Neuronal stem cell (in vitro differentiated cells): ENCODE measurements around the gene NASP.

Experiments
- DNase-seq: peaks from one replicate; pipeline ENCODE4 v3.0.0-alpha.2; 2013; ENCODE audit warnings: low spot score
- H2AFZ ChIP-seq: one replicate; pipeline ENCODE4 v1.6.1; 2013; ENCODE audit warnings: mild to moderate bottlenecking, low read length, inconsistent platforms
- H2AK5ac ChIP-seq: 2 replicates; pipeline ENCODE4 v1.6.1; 2013; ENCODE audit warnings: low read depth, mild to moderate bottlenecking, inconsistent platforms, low read length, moderate library complexity, mixed read lengths
- H2BK120ac ChIP-seq: 2 replicates; pipeline ENCODE4 v1.6.1; 2013; ENCODE audit warnings: low read depth, mild to moderate bottlenecking, inconsistent platforms, low read length, moderate library complexity, mixed read lengths
- H2BK12ac ChIP-seq: one replicate; pipeline ENCODE4 v1.6.1; 2013; ENCODE audit warnings: low read length, inconsistent platforms
- H2BK15ac ChIP-seq: 2 replicates; pipeline ENCODE4 v1.6.1; 2013; ENCODE audit warnings: mild to moderate bottlenecking, low read length, inconsistent platforms, mixed read lengths
- H2BK5ac ChIP-seq: one replicate; pipeline ENCODE4 v1.6.1; 2013; ENCODE audit warnings: inconsistent platforms, mild to moderate bottlenecking, low read length, moderate library complexity
- H3K14ac ChIP-seq: one replicate; pipeline ENCODE4 v1.6.1; 2013; ENCODE audit warnings: low read length, inconsistent platforms
- H3K18ac ChIP-seq: 2 replicates; pipeline ENCODE4 v1.6.1; 2013; ENCODE audit warnings: low read length, inconsistent platforms
- H3K23ac ChIP-seq: 2 replicates; pipeline ENCODE4 v1.6.1; 2013; ENCODE audit warnings: low read depth, mild to moderate bottlenecking, mixed read lengths, low read length, inconsistent platforms; ENCODE audit not compliant: poor library complexity
- H3K27ac ChIP-seq: replicated peaks from 3 replicates; pipeline ENCODE4 v1.5.1; 2013; ENCODE audit warnings: low read length, inconsistent platforms
- H3K27me3 ChIP-seq, 3 experiments: 2 replicates each; pipeline ENCODE4 v1.6.1; 2013; ENCODE audit warnings: low read length in 3 of 3, mild to moderate bottlenecking in 2 of 3, inconsistent platforms in 1 of 3, low read depth in 1 of 3, mixed read lengths in 1 of 3, moderate library complexity in 1 of 3; ENCODE audit not compliant: control insufficient read depth in 3 of 3, insufficient read depth in 3 of 3
- H3K36me3 ChIP-seq, 2 donors: replicated peaks in 1 of 2; 2 replicates each; pipeline ENCODE4 v1.6.1; 2013; ENCODE audit warnings: low read length in 2 of 2; ENCODE audit not compliant: control insufficient read depth in 2 of 2, insufficient read depth in 2 of 2
- H3K4ac ChIP-seq: 2 replicates; pipeline ENCODE4 v1.6.1; 2013; ENCODE audit warnings: inconsistent platforms, mild to moderate bottlenecking, low read length, moderate library complexity
- H3K4me1 ChIP-seq, 2 donors: 1 replicate in 1 of 2; 2 replicates in 1 of 2; pipeline ENCODE4 v1.6.1; 2013; ENCODE audit warnings: low read length in 2 of 2, low read depth in 1 of 2; ENCODE audit not compliant: control insufficient read depth in 2 of 2, insufficient read depth in 1 of 2
- H3K4me2 ChIP-seq: one replicate; pipeline ENCODE4 v1.6.1; 2013; ENCODE audit warnings: mild to moderate bottlenecking, low read length, inconsistent platforms; ENCODE audit not compliant: insufficient read depth, poor library complexity, severe bottlenecking
- H3K4me3 ChIP-seq, 2 donors: 2 replicates each; pipeline ENCODE4 v1.5.1; 2013; ENCODE audit warnings: low read length in 2 of 2, mild to moderate bottlenecking in 2 of 2, inconsistent platforms in 1 of 2, moderate library complexity in 1 of 2
- H3K79me1 ChIP-seq: one replicate; pipeline ENCODE4 v1.6.1; 2013; ENCODE audit warnings: low read depth, mild to moderate bottlenecking, inconsistent platforms, low read length, moderate library complexity
- H3K9ac ChIP-seq: one replicate; pipeline ENCODE4 v1.6.1; 2013; ENCODE audit warnings: mild to moderate bottlenecking, low read depth, low read length, inconsistent platforms; ENCODE audit not compliant: poor library complexity
- H3K9me3 ChIP-seq, 2 donors: replicated peaks in 1 of 2; 2 replicates each; pipeline versions ENCODE3 to v1.6.1; 2013; ENCODE audit warnings: low read length in 2 of 2, mild to moderate bottlenecking in 2 of 2, inconsistent platforms in 1 of 2, low read depth in 1 of 2, mixed read lengths in 1 of 2, moderate library complexity in 1 of 2; ENCODE audit not compliant: control insufficient read depth in 2 of 2, insufficient read depth in 1 of 2
- H4K8ac ChIP-seq: one replicate; pipeline ENCODE4 v1.6.1; 2013; ENCODE audit warnings: low read depth, mild to moderate bottlenecking, inconsistent platforms, low read length, moderate library complexity
- H4K91ac ChIP-seq: one replicate; pipeline ENCODE4 v1.6.1; 2013; ENCODE audit warnings: low read length, low read depth, mild to moderate bottlenecking, inconsistent platforms; ENCODE audit not compliant: poor library complexity
- WGBS, 2 donors: extraction: QIAGEN DNeasy Blood & Tissue Kit; methylation state at CpG; one replicate each; pipeline ENCODE4 v1.1.7; 2013; ENCODE audit warnings: missing lambda C conversion rate in 2 of 2, mixed read lengths in 1 of 2; ENCODE audit not compliant: insufficient read length in 2 of 2, insufficient replicate concordance in 1 of 2; ENCODE audit errors: extremely low coverage in 2 of 2; 5-methylcytosine and 5-hydroxymethylcytosine counted together

The NASP gene

GRCh38 chr1:45545553-45546310 is 38.1 kb upstream of the NASP start:
- Histone ChIP-seq H2BK5ac (no peak overlapping the region), H3K4me1 (peaks cover 0 to 3% of the 10 kb centered on the region in 2 donors), H3K4ac (no peak overlapping the region), H3K23ac (no peak overlapping the region), H3K4me3 (peak overlapping the region in 1 of 2 donors; percentile 9), H3K79me1 (no peaks in the 10 kb centered on the region), H2BK12ac (no peak overlapping the region), H2BK120ac (no peak overlapping the region), H3K36me3 (no peaks in the 10 kb centered on the region), H3K9ac (no peak overlapping the region), H3K27me3 (peaks cover 0 to 19% (median 0%) of the 10 kb centered on the region in 3 experiments), H2AFZ (peak overlapping the region; percentile 30), H3K27ac (no peak overlapping the region), H2BK15ac (no peak overlapping the region), H2AK5ac (no peak overlapping the region), H3K9me3 (no peaks in the 10 kb centered on the region), H4K91ac (no peak overlapping the region), H4K8ac (no peak overlapping the region), H3K18ac (no peak overlapping the region), H3K4me2 (no peak overlapping the region), H3K14ac (no peak overlapping the region)
- DNase-seq, result no peak
- no CpG with 5 or more reads among the region's 7 CpGs for WGBS, 2 donors

GRCh38 chr1:45550401-45551351 is 33.2 kb upstream of the NASP start, which contains the start of gene AKR1A1:
AKR1A1 (plus strand) TSS chr1:45550826; CDS start chr1:45561795, 10,969 bp downstream.
- H3K23ac ChIP-seq, result peak within 1 kb of the TSS; percentile 96
- H3K4me2 ChIP-seq, result peak within 1 kb of the TSS; percentile 82
- peak within 1 kb of the TSS; percentile 84 for H3K14ac ChIP-seq
- DNase-seq, result peak; percentile 70
- peak within 1 kb of the TSS; percentile 77 for H2BK5ac ChIP-seq
- WGBS, 2 donors, result no CpG with 5 or more reads among the region's 47 CpGs
- H2BK15ac ChIP-seq, result peak within 1 kb of the TSS; percentile 27
- peak within 1 kb of the TSS; percentile 97 for H3K18ac ChIP-seq
- peak within 1 kb of the TSS; percentile 89 for H3K27ac ChIP-seq
- H3K79me1 ChIP-seq, result peaks cover 3% of the 10 kb centered on the region
- H3K9ac ChIP-seq, result peak within 1 kb of the TSS; percentile 92
- H3K27me3 ChIP-seq, result peaks cover 0 to 3% (median 0%) of the 10 kb centered on the region in 3 experiments
- H2BK12ac ChIP-seq, result no peak within 1 kb of the TSS
- H3K4ac ChIP-seq, result peak within 1 kb of the TSS; percentile 99
- H3K36me3 ChIP-seq, result peaks cover 12 to 37% of the 10 kb centered on the region in 2 donors
- peak within 1 kb of the TSS; percentile 93 for H4K8ac ChIP-seq
- H2BK120ac ChIP-seq, result no peak within 1 kb of the TSS
- peak within 1 kb of the TSS; percentile 92 for H2AFZ ChIP-seq
- peak within 1 kb of the TSS; percentile 89 for H2AK5ac ChIP-seq
- H3K4me1 ChIP-seq, result peaks cover 2 to 8% of the 10 kb centered on the region in 2 donors
- H4K91ac ChIP-seq, result peak within 1 kb of the TSS; percentile 85
- H3K4me3 ChIP-seq, result peak within 1 kb of the TSS; percentile 72 to 91
- H3K9me3 ChIP-seq, result no peaks in the 10 kb centered on the region

GRCh38 chr1:45551684-45552083 is 32.2 kb upstream of the NASP start:
- H2AFZ ChIP-seq, result no peak overlapping the region
- H3K23ac ChIP-seq, result no peak overlapping the region
- H3K27me3 ChIP-seq, result no peaks in the 10 kb centered on the region
- no CpG with 5 or more reads among the region's 3 CpGs for WGBS, 2 donors
- peak overlapping the region; percentile 72 to 91 for H3K4me3 ChIP-seq
- H3K79me1 ChIP-seq, result peaks cover 5% of the 10 kb centered on the region
- peaks cover 15 to 42% of the 10 kb centered on the region in 2 donors for H3K36me3 ChIP-seq
- no peak overlapping the region for H3K14ac ChIP-seq
- no peak overlapping the region for H4K91ac ChIP-seq
- no peak overlapping the region for H4K8ac ChIP-seq
- no peak overlapping the region for H2BK12ac ChIP-seq
- no peak overlapping the region for H3K4ac ChIP-seq
- no peak for DNase-seq
- H3K4me2 ChIP-seq, result peak overlapping the region; percentile 82
- H3K9ac ChIP-seq, result no peak overlapping the region
- no peak overlapping the region for H3K18ac ChIP-seq
- no peak overlapping the region for H2BK5ac ChIP-seq
- no peak overlapping the region for H2BK120ac ChIP-seq
- no peaks in the 10 kb centered on the region for H3K9me3 ChIP-seq
- no peak overlapping the region for H3K27ac ChIP-seq
- no peak overlapping the region for H2AK5ac ChIP-seq
- no peak overlapping the region for H2BK15ac ChIP-seq
- peaks cover 2 to 8% of the 10 kb centered on the region in 2 donors for H3K4me1 ChIP-seq
